Hepatocyte (in vitro differentiated cells): Measurements from ENCODE around the gene MEGF8.

Experiments
- CTCF ChIP-seq: fragments of 200-600 bp; sonication (generic); IDR thresholded peaks from 2 replicates; pipeline ENCODE4 v1.5.1; 2016; ENCODE audit warnings: antibody characterized with exemption, mild to moderate bottlenecking; ENCODE audit not compliant: poor library complexity
- EZH2phosphoT487 ChIP-seq: fragments of 200-600 bp; sonication (generic); IDR thresholded peaks from one replicate; pipeline ENCODE4 v1.6.1; 2018; ENCODE audit warnings: antibody characterized with exemption, mild to moderate bottlenecking, low read depth, moderate library complexity; ENCODE audit not compliant: unreplicated experiment, severe bottlenecking

- TF ChIP-seq CTCF, result no peak
- no peak for TF ChIP-seq EZH2phosphoT487
Observed at GRCh38 chr19:42410371-42410770, 84.9 kb downstream of the MEGF8 start.
